Measurements from ENCODE around the gene ACTA2.

ACTA2 gene

GRCh38 chr10:88952647-88953111 is at the start of gene ACTA2:
ACTA2 (minus strand) TSS chr10:88952773; CDS start chr10:88948930, 3,843 bp downstream.
- peak; percentile 94 for DNase-seq (ENCODE audit: low read depth)

GRCh38 chr10:89001729-89002072 is 49.1 kb upstream of the ACTA2 start:
- peak; percentile 46 for DNase-seq (ENCODE audit: low read depth)

- no peak for DNase-seq (ENCODE audit: low read depth)
Measured at GRCh38 chr10:89001024-89001728, 48.6 kb upstream of the ACTA2 start.

GRCh38 chr10:88999625-89000024 is 47.1 kb upstream of the ACTA2 start:
- peak; percentile 23 for DNase-seq (ENCODE audit: low read depth)

- DNase-seq (ENCODE audit: low read depth): no peak
Measured at GRCh38 chr10:88996927-88997326, 44.4 kb upstream of the ACTA2 start.

- no peak for DNase-seq (ENCODE audit: low read depth)
Measured at GRCh38 chr10:88995156-88995876, 42.7 kb upstream of the ACTA2 start.

GRCh38 chr10:88994019-88994418 is 41.4 kb upstream of the ACTA2 start:
- peak; percentile 74 for DNase-seq (ENCODE audit: low read depth)

- peak; percentile 53 for DNase-seq (ENCODE audit: low read depth)
Measured at GRCh38 chr10:88992921-88993524, 40.5 kb upstream of the ACTA2 start.

GRCh38 chr10:88991899-88992320 is 39.3 kb upstream of the ACTA2 start:
- no peak for DNase-seq (ENCODE audit: low read depth)

- DNase-seq (ENCODE audit: low read depth): peak; percentile 75
Measured at GRCh38 chr10:88991161-88991898, 38.8 kb upstream of the ACTA2 start.

GRCh38 chr10:88990384-88991160 is 38.0 kb upstream of the ACTA2 start, which contains the start of gene FAS:
FAS (plus strand) TSS chr10:88990798; CDS start chr10:88990877, 79 bp downstream.
- peak; percentile 72 for DNase-seq (ENCODE audit: low read depth)

GRCh38 chr10:88989824-88990383 is 37.3 kb upstream of the ACTA2 start:
- DNase-seq (ENCODE audit: low read depth): peak; percentile 90

GRCh38 chr10:88989423-88989822 is 36.9 kb upstream of the ACTA2 start:
- DNase-seq (ENCODE audit: low read depth): no peak

GRCh38 chr10:88987840-88988239 is 35.3 kb upstream of the ACTA2 start:
- DNase-seq (ENCODE audit: low read depth): no peak

GRCh38 chr10:88987243-88987725 is 34.7 kb upstream of the ACTA2 start:
- peak; percentile 34 for DNase-seq (ENCODE audit: low read depth)

GRCh38 chr10:88986549-88987242 is 34.1 kb upstream of the ACTA2 start:
- peak; percentile 61 for DNase-seq (ENCODE audit: low read depth)

GRCh38 chr10:88984525-88984924 is 32.0 kb upstream of the ACTA2 start:
- no peak for DNase-seq (ENCODE audit: low read depth)

- no peak for DNase-seq (ENCODE audit: low read depth)
Measured at GRCh38 chr10:88983939-88984338, 31.4 kb upstream of the ACTA2 start.

- no peak for DNase-seq (ENCODE audit: low read depth)
Measured at GRCh38 chr10:88983206-88983605, 30.6 kb upstream of the ACTA2 start.

GRCh38 chr10:88982366-88982765 is 29.8 kb upstream of the ACTA2 start:
- no peak for DNase-seq (ENCODE audit: low read depth)
